Inflammatory macrophage treated with lipopolysaccharide for 4 hours (primary cell): ENCODE results near the gene ZNF285.
A peak's percentile ranks its signal among the peaks of the same experiment; 100 is the strongest.
"Not testable (repeated sequence)": the region's sequence is repeated elsewhere in the genome, so short reads cannot be mapped to it uniquely, and the experiment has no call there.

ENCODE experiments used
- DNase-seq: peaks from one replicate; pipeline ENCODE4 v3.0.0-alpha.2; 2020

Gene ZNF285

GRCh38 chr19:44401139-44402115 is at the start of gene ZNF285:
ZNF285 (minus strand) TSS chr19:44401608; CDS start chr19:44397213, 4,395 bp downstream.
- DNase-seq = peak; percentile 91

GRCh38 chr19:44447916-44448674 is 46.7 kb upstream of the ZNF285 start, which contains the start of gene ZNF229:
ZNF229 (minus strand) TSS chr19:44448472; CDS start chr19:44442847, 5,625 bp downstream.
- DNase-seq = peak; percentile 59

- no peak for DNase-seq
Measured at GRCh38 chr19:44438441-44438840, 37.0 kb upstream of the ZNF285 start.

GRCh38 chr19:44435441-44435840 is 34.0 kb upstream of the ZNF285 start:
- no peak for DNase-seq

GRCh38 chr19:44430956-44431355 is 29.5 kb upstream of the ZNF285 start:
- no peak for DNase-seq

DNA sequence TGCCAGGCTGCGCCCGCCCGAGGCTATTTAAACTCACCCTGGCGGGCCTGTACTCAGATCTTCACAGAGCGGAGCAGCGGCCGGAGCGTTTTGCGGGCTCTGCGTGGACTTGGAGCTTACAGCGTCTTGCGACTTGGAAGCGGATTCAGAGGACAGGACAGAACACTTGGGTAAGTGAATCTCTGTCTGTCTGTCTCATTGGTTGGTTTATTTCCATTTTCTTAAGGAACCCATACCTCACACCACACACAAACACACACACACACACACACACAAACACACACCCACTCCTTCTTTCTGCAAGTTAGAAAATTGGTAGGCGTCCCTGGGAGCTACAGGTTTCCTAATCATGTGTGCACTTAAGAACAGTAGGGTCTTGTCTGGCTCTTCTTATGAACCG is 14.1 kb upstream of the ZNF285 start:
- DNase-seq = not testable (repeated sequence)

GRCh38 chr19:44389268-44389667 is 12.1 kb downstream of the ZNF285 start:
- not testable (repeated sequence) for DNase-seq

GRCh38 chr19:44374789-44375188 is 26.6 kb downstream of the ZNF285 start:
- no peak for DNase-seq

DNA sequence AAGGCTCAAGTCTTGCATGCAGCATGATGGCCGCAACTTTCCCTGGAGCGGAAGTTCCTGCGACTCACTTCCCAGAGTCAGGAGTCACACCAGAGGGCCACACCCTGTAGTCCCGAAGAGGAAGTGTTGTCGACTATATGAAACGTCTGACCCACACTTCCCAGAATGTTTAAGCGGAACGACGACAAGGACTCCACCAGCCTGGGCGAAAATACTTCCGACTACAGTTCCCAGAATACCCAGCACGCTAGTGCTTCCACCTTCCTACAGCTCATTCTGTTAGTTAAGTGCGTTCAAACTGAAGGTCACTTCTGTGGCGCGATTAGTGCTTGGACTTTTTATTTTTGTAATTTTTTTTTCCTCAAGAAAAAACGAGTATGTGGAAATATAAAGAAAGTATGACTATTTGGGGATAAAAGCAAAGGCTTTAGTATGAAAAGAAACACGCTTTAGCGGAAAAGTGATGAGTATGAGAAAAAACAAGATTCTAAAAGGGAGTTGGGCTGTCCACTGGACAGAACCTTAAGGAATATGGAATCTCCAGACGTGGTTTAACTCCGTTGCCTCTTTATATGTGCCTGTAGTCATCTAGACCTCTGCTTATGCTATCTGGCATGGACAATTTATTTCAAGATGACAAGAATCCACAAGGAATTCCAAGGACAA is 29.5 kb downstream of the ZNF285 start:
- no peak for DNase-seq

DNA sequence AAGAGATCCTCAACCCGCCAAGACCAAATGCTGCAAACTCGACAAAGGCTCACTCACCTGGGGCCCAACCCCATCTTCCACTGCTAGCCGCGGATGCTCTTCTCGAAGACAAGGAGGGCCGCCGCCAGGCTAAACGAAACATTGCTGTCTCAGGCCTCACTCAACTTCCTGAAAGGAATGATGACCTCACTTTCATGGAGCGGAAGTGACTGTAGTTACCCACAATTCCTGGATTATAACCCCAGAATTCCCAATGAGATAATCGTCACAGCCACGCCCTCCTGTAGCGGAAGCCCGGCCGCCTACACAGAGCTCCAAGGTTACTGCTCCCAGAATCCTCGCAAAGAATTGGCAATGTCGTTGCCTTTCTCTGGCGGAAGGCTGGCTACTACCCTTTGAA is 34.4 kb downstream of the ZNF285 start:
- DNase-seq = no peak

DNA sequence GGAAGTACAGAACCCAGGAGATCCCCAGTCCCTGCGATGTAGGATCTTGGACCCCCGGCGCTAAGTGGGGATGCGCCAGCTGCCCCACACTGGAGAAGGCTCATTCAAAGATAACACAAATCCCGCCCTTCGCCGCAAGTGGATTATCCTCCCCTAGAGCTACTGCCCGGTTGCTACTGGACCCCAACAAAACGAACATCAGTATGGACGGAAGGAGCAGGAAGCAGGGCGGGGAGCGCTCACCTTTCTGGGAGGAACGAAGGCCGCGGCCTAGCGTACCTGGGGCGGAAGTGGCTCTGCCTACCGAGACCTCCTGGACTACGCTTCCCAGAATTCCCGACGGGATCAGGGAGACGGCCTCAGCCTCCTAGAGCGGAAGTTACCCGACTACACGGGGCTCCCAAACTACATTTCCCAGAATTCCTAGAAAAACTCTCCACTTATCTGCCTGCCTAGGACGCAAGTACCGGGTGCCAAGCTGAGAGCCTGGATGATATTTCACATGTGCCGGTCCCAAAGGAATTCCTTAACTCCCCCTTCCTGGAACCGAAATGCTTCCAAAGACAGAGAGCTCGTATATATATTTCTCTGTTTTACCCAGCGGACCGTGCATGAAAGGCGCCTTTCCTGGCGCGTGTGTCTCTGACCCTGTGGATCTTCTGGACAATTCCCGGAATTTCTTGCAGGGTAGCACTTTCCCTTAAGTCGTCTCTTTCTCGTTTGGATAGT is 44.9 kb downstream of the ZNF285 start, which contains the start of gene ZNF112:
Gene ZNF112, minus strand, starts transcription at position 298 of the 729 bp plus-strand sequence. CDS start 16,141 bp downstream, outside the sequence.
- DNase-seq = peak; percentile 84

GRCh38 chr19:44346556-44346955 is 54.9 kb downstream of the ZNF285 start:
- no peak for DNase-seq

GRCh38 chr19:44345959-44346358 is 55.4 kb downstream of the ZNF285 start:
- no peak for DNase-seq

- DNase-seq = no peak
Measured at GRCh38 chr19:44344255-44344654, 57.2 kb downstream of the ZNF285 start.

- no peak for DNase-seq
Measured at GRCh38 chr19:44341794-44342193, 59.6 kb downstream of the ZNF285 start.

DNA sequence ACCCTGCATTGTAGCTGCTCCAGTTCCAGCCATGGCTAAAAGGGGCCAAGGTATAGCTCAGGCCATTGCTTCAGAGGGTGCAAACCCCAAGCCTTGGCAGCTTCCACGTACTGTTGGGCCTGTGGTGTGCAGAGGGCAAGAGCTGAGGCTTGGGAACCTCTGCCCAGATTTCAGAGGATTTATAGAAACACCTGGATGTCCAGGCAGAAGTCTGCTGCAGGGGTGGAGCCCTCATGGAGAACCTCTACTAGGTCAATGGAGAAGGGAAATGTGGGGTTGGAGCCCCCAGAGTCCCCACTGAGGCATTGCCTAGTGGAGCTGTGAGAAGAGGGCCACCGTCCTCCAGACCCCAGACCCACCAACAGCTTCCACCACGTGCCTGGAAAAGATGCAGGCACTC is 66.8 kb downstream of the ZNF285 start:
- not testable (repeated sequence) for DNase-seq
